ENCODE measurements around the gene FOXRED1.

DNA sequence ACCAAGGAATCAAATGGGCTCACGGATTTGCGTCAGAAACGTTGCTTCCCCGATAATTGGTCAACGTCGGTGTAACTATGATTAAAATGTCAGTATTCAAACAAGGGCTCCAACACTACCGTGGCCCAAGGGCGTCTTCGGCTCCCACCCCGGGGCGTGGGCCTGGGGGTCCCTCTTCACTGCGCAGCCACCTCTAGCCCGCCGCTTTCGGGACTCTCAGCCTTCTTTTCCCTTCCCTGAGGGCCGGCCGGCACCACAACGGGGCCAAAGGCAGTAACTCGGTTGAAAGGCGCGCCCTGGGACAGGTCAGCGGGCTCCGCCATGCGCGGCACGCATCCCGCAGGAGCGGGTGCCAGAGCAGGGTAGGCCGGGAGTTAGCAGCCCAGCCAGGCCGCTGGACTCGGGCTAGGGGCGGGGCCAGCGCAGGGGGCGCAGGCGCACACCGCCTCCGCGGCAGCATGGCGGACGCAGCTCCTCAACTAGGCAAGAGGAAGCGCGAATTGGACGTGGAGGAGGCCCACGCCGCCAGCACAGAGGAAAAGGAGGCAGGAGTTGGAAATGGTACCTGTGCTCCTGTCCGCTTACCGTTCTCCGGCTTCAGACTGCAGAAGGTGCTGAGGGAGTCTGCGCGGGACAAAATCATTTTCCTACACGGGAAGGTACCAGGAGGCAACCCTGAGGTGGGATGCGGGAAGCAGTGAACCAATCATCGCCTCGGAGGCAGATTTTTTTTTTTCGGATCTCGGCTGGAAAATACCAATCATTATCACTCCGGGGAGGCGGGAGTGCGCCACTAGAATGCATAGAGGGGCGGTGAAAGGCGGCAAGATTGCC lies 34.9 kb downstream of the FOXRED1 start, which contains the start of gene DCPS:
- TF ChIP-seq, protein P1, sequence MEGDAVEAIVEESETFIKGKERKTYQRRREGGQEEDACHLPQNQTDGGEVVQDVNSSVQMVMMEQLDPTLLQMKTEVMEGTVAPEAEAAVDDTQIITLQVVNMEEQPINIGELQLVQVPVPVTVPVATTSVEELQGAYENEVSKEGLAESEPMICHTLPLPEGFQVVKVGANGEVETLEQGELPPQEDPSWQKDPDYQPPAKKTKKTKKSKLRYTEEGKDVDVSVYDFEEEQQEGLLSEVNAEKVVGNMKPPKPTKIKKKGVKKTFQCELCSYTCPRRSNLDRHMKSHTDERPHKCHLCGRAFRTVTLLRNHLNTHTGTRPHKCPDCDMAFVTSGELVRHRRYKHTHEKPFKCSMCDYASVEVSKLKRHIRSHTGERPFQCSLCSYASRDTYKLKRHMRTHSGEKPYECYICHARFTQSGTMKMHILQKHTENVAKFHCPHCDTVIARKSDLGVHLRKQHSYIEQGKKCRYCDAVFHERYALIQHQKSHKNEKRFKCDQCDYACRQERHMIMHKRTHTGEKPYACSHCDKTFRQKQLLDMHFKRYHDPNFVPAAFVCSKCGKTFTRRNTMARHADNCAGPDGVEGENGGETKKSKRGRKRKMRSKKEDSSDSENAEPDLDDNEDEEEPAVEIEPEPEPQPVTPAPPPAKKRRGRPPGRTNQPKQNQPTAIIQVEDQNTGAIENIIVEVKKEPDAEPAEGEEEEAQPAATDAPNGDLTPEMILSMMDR (IDR thresholded peaks at IDR 0.05; ENCODE audit: insufficient read depth, low read depth, low read length): no peak
- TF ChIP-seq EZH2 (IDR thresholded peaks at IDR 0.05; ENCODE audit: insufficient read depth, low read length): no peak

Measured in astrocyte (in vitro differentiated cells and primary cell).